Sciatic nerve (tissue), 2 donors: ENCODE measurements around the gene THOC2. TPM values are rescaled to one million over a fixed set of nuclear protein-coding genes. Genes with fewer than 3 reads are reported as not detected.
"Not testable (repeated sequence)": the region's sequence is repeated elsewhere in the genome, so short reads cannot be mapped to it uniquely, and the experiment has no call there.

ENCODE experiments used
- ATAC-seq: fragments of 200-7000 bp; cut with Tn5 transposase; one replicate; pipeline ENCODE4 v1.9.1; 2020; ENCODE audit warnings: mild to moderate bottlenecking, moderate library complexity
- DNase-seq: peaks from one replicate; pipeline ENCODE4 v3.0.0-alpha.2; 2020; ENCODE audit warnings: low spot score
- intact Hi-C: fragments of 100-400 bp; cut with DNase I; formaldehyde crosslinking; loops from one replicate; pipeline ENCODE4 v1.14.2; 2022
- total RNA-seq: library from RNA; stranded (reverse); fragmentation: NEBNext Ultra II Directional; extraction: Animal tissue kit (Norgen Biotek cat#: 25700); gene quantifications from one replicate; pipeline ENCODE4 v1.2.1, GENCODE V29; 2021
- donor health status: DM: no; HTN: no; CAD: no.
- donor health status: DM: no; HTN: no; CAD: no.

Gene THOC2, protein sequence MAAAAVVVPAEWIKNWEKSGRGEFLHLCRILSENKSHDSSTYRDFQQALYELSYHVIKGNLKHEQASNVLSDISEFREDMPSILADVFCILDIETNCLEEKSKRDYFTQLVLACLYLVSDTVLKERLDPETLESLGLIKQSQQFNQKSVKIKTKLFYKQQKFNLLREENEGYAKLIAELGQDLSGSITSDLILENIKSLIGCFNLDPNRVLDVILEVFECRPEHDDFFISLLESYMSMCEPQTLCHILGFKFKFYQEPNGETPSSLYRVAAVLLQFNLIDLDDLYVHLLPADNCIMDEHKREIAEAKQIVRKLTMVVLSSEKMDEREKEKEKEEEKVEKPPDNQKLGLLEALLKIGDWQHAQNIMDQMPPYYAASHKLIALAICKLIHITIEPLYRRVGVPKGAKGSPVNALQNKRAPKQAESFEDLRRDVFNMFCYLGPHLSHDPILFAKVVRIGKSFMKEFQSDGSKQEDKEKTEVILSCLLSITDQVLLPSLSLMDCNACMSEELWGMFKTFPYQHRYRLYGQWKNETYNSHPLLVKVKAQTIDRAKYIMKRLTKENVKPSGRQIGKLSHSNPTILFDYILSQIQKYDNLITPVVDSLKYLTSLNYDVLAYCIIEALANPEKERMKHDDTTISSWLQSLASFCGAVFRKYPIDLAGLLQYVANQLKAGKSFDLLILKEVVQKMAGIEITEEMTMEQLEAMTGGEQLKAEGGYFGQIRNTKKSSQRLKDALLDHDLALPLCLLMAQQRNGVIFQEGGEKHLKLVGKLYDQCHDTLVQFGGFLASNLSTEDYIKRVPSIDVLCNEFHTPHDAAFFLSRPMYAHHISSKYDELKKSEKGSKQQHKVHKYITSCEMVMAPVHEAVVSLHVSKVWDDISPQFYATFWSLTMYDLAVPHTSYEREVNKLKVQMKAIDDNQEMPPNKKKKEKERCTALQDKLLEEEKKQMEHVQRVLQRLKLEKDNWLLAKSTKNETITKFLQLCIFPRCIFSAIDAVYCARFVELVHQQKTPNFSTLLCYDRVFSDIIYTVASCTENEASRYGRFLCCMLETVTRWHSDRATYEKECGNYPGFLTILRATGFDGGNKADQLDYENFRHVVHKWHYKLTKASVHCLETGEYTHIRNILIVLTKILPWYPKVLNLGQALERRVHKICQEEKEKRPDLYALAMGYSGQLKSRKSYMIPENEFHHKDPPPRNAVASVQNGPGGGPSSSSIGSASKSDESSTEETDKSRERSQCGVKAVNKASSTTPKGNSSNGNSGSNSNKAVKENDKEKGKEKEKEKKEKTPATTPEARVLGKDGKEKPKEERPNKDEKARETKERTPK (N-terminal part only)
- total RNA-seq = 95.1 TPM

DNA sequence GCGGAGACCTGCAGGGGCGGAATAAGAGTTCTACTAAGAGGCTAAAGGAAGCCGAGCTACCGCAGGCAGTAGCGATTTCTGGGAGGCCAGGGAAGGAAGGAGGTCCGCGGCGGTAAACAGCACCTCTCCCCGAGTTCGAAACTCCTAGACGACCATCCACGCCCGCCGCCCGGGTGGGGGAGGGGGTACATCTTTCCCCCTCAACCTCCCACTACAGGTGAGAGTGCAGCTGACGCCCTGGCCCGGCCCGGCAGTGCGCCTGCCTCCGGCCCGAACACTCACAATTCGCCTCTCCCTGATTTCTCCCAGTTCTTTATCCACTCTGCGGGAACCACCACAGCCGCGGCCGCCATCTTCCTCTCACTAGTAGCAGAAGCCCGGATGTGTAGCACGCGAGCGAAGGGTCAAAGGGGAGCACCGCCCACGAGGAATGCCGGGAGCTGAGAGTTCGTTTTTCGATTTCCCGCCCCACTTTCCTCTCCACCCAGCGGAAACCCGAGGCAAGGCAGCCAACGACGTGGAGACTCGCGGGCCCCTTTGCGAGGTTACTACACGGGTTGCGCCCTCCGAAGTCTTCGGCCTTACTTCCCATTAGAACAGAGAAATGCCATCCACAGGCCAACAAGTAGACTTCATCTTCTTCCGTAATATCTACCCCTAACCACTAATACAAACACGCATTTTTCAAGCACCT lies at the start of gene THOC2:
Gene THOC2, minus strand, starts transcription at position 383 of the 694 bp plus-strand sequence. Its CDS starts 30 bp downstream, at position 353.
- intact Hi-C loops = no loop called here
- peak; percentile 98 for ATAC-seq
- DNase-seq = peak; percentile 90

DNA sequence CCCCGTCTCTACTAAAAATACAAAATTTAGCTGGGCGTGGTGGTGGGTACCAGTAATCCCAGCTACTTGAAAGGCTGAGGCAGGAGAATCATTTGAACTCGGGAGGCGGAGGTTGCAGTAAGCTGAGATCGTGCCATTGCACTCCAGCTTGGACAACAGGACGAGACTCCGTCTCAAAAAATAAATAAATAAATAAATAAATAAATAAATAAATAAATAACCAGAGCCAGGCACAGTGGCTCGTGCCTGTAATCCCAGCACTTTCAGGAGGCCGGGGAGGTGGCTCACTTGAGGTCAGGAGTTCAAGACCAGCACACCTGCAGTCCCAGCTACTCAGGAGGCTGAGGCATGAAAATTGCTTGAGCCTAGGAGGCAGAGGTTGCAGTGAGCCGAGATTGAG lies 48.9 kb upstream of the THOC2 start:
- intact Hi-C loops, ATAC-seq, DNase-seq: not testable (repeated sequence)

DNA sequence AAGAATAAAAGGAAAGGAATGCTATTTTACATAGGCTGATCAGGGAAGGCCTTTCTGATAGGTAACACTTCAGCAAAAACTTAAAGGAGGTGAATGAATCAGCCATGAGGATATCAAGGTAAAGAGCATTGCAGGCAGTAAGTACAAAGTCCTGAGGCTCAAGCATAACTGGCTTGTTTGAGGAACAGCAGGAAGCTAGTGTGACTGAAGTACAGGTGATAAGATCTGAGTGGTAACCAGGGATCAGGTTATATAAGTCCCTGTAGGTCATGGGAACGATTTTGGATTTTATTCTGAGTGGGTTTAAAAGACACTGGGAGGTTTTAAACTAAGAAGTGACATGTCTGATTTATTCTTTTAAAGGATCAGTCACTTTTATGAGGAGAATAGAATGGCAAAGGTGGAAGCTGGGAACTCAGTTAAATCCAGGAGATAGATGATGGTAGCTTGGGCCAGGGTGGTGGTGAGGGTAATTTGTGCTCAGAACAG lies 47.1 kb upstream of the THOC2 start:
- intact Hi-C loops = no loop called here
- no peak for ATAC-seq
- DNase-seq = no peak

DNA sequence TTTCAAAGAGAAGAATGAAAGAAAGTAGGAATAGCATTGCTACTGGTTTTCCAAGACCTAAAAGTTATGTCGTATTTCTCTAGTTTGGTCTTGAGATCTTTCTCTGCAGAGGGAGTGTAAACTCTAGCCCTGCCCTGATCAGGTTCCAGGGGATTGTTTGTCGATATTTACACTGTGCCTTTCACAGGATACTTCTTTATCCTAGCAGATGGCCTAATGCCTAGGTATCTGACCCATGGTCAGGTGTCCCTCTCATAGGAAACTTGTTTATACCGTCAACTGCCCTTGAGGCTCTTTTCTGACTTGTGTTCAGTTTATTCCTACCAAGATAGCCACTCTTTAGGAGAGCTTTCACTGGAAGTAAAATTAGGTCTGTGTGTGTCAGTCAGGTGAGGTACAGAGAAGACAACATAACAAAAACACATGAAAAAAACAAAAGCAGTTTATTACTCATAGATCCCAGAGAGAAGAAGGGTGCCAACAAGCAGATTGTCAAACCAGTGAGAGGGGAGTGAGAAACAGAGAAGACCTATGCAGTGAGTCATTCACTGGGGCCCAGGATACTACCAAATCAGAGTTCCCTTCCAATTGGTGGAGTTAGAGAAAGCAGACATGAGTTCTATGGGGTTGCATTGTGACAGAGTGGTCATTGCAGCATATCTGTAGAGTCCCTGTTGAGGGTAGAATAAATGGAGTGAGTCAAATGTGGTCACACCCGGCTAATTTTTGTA lies 40.6 kb upstream of the THOC2 start:
- intact Hi-C loops = no loop called here
- no peak for DNase-seq
- ATAC-seq = no peak

DNA sequence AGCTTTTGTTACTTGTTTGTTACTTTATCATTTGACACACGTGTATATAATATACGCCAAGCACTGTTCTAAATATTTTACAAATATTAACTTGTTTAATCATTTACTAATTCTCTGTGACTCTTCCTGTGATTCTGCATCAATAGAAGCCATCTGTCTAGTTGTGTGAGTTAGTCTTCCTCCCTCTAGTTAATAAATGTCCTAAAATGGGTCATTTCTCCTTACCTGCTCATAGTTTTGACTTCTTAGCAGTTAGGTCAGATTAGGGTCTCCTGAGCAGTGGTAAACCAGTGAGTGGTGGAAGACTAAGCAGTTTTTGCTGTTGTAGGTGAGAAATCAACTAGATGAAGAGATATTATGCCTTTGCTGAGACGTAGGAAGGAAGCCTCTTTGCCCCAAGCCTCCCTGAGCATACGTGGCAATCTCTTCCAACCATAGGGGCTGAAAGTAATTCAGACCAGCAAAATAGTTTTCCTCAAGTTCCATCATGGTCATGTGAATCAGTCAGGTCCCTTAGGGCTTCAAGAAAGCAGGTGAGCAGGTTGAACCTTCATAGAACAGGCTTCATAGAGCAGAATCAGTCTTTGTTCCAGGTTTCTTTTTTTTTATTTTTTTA lies 38.7 kb upstream of the THOC2 start:
- no peak for ATAC-seq
- intact Hi-C loops = no loop called here
- no peak for DNase-seq

DNA sequence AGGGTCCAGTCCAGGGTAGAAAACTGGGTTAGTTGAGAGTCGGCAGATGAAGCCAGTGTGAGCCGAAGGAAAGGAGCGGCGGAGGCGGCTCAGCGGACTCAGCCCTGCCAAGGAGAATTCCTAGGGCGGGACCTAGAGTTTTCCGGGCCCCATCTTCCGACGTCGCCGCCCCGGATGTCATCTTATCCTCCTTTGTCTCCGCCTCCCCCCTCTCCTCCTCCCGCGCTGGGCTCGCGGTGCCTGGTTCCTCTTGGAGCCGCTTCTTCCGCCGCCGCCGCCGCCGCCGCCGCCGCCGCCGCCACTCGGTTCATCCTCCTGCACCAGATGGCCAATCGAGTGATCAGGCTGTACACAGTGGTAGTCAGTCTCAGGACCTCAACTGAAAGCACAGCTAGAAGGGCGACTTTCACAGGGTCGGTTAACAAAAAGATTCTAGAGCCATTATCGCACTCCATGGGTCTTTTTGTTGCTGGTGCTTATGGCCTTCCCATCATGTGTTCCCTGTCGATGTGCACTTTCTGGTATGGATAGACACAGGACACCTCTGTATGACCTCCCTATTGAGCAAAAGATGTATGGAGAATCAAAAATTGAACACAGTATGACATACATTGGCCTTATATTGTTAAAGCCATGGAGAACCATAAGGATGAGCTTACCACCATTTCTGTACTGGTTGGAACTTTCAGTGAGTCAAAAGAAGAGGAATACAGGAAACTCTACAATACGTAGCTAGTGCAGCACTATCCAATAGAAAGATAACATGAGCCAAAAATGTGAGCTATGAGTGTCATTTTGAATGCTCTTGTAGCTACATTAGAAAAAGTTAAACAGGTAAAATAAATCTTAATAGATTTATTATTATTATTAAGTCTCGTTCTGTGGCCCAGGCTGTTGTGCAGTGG lies 32.4 kb upstream of the THOC2 start:
- DNase-seq (peak; percentile 87), ATAC-seq (peak; percentile 99)
- intact Hi-C loops = no loop called here

DNA sequence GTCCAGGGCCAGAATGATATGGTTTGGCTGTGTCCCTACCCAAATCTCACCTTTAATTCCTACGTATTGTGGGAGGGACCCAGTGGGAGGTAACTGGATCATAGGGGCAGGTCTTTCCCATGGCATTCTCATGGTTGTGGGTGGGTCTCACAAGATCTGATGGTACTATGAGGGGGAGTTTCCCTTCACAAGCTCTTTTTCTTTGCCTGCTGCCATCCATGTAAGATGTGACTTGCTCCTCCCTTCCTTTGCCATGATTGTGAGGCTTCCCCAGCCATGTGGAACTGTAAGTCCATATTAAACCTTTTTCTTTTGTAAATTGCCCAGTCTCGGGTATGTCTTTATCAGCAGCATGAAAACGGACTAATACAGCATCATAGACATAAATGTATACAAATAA lies 27.0 kb upstream of the THOC2 start:
- DNase-seq, ATAC-seq, intact Hi-C loops: not testable (repeated sequence)

DNA sequence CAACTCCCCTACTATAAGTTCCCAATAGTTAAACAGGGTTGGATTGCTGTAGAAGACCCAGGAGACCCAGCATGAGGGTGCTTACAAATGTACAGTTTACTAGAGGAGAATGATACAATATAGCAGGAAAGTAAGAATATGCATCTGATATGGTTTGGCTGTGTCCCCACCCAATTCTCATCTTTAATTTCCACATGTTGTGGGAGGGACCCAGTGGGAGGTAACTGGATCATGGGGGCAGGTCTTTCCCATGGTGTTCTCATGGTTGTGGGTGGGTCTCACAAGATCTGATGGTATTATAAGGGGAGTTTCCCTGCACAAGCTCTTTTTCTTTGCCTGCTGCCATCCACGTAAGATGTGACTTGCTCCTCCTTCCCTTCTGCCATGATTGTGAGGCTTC lies 24.9 kb upstream of the THOC2 start:
- ATAC-seq, DNase-seq, intact Hi-C loops: not testable (repeated sequence)

DNA sequence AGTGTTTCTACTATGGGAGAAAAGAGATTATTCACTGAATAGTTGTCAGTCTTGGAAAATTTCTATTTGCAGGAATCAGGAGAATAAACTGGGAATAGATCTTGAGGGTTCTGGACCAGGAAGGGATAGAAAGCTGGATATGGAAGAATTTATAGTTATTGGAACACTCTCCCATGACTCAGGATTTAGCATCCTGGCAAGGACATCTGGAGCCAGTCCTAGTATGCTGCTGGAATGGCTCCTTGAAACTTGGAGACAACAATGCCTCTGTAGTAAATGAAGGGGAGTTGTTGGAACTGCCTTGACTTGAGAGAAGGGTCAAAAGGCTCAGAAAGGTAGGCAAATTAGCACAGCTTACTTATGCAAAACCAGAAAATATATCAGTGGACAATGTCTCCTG lies 23.5 kb upstream of the THOC2 start:
- intact Hi-C loops = no loop called here
- DNase-seq = no peak
- peak; percentile 62 for ATAC-seq

DNA sequence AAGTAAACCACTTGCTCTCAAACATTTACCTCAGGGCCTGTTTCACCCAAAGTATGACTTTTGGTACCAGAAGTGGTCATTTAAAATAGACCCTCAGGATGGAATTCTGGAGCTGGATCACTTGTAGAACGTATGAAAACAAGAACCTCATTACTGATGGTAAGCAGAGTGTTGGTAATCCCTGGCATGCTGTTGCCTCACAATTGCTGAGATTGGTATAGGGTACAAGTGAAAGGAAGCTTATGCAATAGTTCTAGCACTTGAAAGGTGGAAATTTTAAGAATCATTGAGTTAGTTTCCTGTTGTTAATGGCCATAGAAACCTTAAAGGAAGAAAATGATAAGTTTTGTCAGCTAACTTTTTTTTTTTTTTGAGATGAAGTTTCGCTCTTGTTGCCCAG lies 22.3 kb upstream of the THOC2 start:
- intact Hi-C loops = no loop called here
- ATAC-seq = no peak
- no peak for DNase-seq

DNA sequence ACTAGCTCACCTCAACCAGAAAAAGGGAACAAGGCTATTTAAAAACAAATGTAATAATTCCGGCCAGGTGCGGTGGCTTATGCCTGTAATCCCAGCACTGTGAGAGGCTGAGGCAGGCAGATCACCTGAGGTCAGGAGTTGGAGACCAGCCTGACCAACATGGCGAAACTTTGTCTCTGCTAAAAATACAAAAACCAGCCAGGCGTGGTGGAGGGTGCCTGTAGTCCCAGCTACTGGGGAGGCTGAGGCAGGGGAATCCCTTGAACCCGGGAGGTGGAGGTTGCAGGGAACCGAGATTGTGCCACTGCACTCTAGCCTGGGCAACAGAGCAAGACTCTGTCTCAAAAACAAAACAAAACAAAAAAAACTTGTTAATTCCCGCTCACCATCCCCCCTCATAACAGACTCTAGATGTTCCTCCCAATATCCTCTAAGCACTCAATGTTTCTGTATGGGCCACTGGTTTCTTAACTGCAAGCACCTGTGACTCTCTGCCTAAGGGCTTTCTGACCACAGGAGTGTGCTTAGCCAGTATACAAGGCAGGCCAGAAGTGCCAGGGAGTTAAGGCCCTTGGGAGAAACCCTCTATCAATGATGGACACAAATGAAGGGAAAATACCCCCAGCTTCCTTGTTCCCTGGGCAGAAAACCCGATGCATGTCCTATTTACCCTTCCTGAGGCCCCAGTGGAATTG lies 21.0 kb upstream of the THOC2 start:
- ATAC-seq (no peak), DNase-seq (no peak)
- intact Hi-C loops = no loop called here

DNA sequence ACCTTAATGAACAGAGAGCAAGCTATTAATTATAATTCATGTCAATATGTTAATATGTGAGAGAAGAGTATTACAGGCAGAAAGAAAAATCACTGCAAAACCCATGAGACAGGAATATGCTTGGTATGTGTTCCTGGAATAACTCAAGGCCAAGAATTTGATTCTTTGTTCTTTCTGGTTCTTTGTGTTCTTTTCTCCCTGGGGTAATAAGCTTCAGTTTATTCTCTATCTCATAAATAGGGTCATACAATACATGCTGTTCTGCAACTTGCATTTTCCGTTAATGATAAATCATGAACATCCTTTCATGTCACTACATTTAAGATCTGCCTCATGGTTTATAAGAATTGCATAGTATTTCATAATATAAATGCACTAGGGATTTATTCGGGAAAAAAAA lies 16.8 kb upstream of the THOC2 start:
- ATAC-seq (no peak), DNase-seq (no peak)
- intact Hi-C loops = no loop called here

DNA sequence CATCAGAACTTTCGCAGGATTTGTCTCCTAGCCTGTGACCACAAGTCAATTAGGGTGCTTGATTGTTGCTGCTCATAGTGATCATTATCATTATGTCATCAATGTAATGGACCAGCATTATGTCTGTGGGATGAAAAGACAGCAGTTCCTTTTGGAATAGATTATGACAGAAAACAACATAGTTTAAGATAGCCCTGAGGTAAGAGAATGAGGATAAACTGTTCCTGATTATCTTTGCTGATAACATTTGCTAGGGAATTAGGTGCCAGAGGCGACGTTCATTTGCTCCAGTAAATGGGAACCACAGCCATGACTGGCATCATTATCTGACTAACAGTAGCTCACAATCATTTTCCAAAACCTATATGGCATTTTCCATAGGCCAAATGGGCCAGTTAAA lies 12.7 kb upstream of the THOC2 start:
- ATAC-seq = no peak
- no peak for DNase-seq
- intact Hi-C loops = no loop called here

DNA sequence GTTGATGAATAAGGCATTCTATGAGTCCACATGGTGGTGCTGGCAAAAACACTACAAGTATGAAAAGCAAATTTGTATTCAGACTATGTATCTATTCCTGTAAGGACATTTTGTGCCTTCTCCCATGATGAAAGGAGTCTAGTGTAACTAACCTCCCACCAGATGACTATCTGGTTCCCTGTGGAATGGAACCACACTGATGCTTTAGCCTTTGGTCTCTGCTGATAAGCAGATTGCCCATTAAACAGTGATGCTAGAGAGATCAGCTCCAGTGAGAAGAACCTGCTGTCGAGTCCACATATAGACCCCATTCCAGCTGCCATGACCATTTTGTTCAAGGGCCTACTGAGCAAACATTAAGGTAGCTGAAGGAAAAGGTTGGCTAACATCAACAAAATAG lies 10.5 kb upstream of the THOC2 start:
- DNase-seq (no peak), ATAC-seq (no peak)
- intact Hi-C loops = no loop called here

DNA sequence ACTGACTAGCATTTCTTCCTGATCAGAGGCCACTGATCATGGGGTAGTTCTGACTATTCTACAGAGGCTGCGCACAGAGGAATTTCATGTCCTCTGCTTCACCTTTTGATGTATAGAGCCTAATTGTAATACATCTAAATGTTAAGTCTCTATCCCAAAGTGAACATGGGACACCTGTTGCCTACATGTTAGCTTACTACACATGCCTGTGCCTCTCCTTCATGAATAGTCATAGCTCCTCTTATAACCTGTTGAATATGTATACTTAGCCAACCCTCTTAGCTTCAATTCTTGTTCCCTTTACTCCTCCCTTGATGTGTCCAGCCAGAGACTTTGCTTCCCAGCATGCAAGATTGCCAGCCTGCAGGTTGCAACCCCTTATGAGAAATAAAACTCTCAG lies 9.6 kb upstream of the THOC2 start:
- intact Hi-C loops = no loop called here
- ATAC-seq (no peak), DNase-seq (no peak)

DNA sequence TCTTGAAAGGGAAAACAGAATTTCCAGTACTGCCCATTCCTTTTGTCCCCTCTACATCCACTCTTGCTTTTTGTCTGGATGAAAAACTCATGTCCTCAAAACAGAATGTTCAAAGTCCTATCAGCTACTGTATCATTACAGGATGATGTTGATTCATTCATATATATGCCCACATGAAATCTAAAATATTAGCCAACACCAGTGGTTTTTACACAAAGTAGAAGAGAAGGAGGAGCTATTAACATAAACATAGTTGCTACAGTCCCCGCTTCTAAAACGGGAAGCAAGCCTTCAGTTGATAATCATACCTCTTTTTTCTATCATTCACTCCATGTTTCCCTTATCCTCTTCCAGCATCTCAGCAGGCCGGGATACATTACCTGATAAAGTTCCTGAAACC lies 7.7 kb upstream of the THOC2 start:
- ATAC-seq (no peak), DNase-seq (no peak)
- intact Hi-C loops = no loop called here
